CD4-positive, CD25-positive, alpha-beta regulatory T cell (primary cell): Measurements from ENCODE around the gene SYT15. TPM values are rescaled to one million over a fixed set of nuclear protein-coding genes. Genes with fewer than 3 reads are reported as not detected.
"Not testable (repeated sequence)": the region's sequence is repeated elsewhere in the genome, so short reads cannot be mapped to it uniquely, and the experiment has no call there.

ENCODE experiments used
- ATAC-seq, 2 donors: fragments of 150-1000 bp; cut with Tn5 transposase; one replicate each; pipeline ENCODE4 v1.10.0; 2021; ENCODE audit warnings: low read depth in 2 of 2, moderate number of reproducible peaks in 2 of 2, moderate library complexity in 1 of 2
- DNase-seq, 3 donors: peaks; one replicate each; pipeline versions ENCODE4 v3.0.0 to v3.0.0-alpha.2; 2012 to 2022; ENCODE audit warnings: mixed read lengths in 1 of 3
- H3K27ac ChIP-seq: one replicate; pipeline ENCODE4 v1.7.0; 2013; ENCODE audit warnings: mild to moderate bottlenecking, low read length; ENCODE audit not compliant: insufficient read depth, poor library complexity, severe bottlenecking
- H3K27me3 ChIP-seq: one replicate; pipeline ENCODE4 v1.7.0; 2013; ENCODE audit warnings: low read length; ENCODE audit not compliant: control insufficient read depth, insufficient read depth
- H3K36me3 ChIP-seq: one replicate; pipeline ENCODE4 v1.7.0; 2013; ENCODE audit warnings: mild to moderate bottlenecking, low read length, moderate library complexity; ENCODE audit not compliant: control insufficient read depth, insufficient read depth
- H3K4me1 ChIP-seq: 2 replicates; pipeline ENCODE4 v1.7.0; 2013; ENCODE audit warnings: mild to moderate bottlenecking, low read length; ENCODE audit not compliant: insufficient read depth, control insufficient read depth, poor library complexity, severe bottlenecking
- H3K4me3 ChIP-seq: one replicate; pipeline ENCODE4 v1.7.0; 2013; ENCODE audit warnings: low read depth, mild to moderate bottlenecking, low read length, moderate library complexity
- H3K9me3 ChIP-seq, 2 experiments: 1 replicate in 1 of 2; 2 replicates in 1 of 2; pipeline ENCODE4 v1.7.0; 2013; ENCODE audit warnings: low read length in 2 of 2, mild to moderate bottlenecking in 1 of 2, moderate library complexity in 1 of 2; ENCODE audit not compliant: control insufficient read depth in 2 of 2
- H3K27ac Mint-ChIP-seq, 3 donors: one replicate each; pipeline ENCODE4 v1.8.0; 2020 to 2022; ENCODE audit warnings: mild to moderate bottlenecking in 3 of 3, mixed read lengths in 3 of 3, moderate library complexity in 2 of 3
- H3K27me3 Mint-ChIP-seq: one replicate; pipeline ENCODE4 v1.8.0; 2022; ENCODE audit warnings: mild to moderate bottlenecking, mixed read lengths
- H3K36me3 Mint-ChIP-seq: one replicate; pipeline ENCODE4 v1.8.0; 2020; ENCODE audit warnings: mixed read lengths
- H3K4me1 Mint-ChIP-seq, 4 donors: one replicate each; pipeline ENCODE4 v1.8.0; 2020 to 2022; ENCODE audit warnings: mixed read lengths in 4 of 4, mild to moderate bottlenecking in 1 of 4
- H3K4me3 Mint-ChIP-seq, 4 donors: one replicate each; pipeline ENCODE4 v1.8.0; 2020 to 2022; ENCODE audit warnings: mild to moderate bottlenecking in 4 of 4, mixed read lengths in 4 of 4, moderate library complexity in 3 of 4
- H3K9me3 Mint-ChIP-seq, 7 donors: one replicate each; pipeline ENCODE4 v1.8.0; 2020 to 2022; ENCODE audit warnings: mixed read lengths in 7 of 7, mild to moderate bottlenecking in 3 of 7, moderate library complexity in 2 of 7
- polyA plus RNA-seq, 4 donors: library from polyadenylated mRNA; unstranded; fragments of 300-500 nt; fragmentation: Illumina TruSeq; gene quantifications; one replicate each; pipeline ENCODE4 v1.2.3, GENCODE V29; 2021
- total RNA-seq: library from RNA; stranded (reverse); gene quantifications from one replicate; pipeline ENCODE4 v1.2.3, GENCODE V29; 2022

Gene SYT15
- total RNA-seq (0.67 TPM), polyA plus RNA-seq (under 1 TPM in 3 of 4 donors, not detected in 1; 0.09 to 0.20 (median 0.13) TPM)

DNA sequence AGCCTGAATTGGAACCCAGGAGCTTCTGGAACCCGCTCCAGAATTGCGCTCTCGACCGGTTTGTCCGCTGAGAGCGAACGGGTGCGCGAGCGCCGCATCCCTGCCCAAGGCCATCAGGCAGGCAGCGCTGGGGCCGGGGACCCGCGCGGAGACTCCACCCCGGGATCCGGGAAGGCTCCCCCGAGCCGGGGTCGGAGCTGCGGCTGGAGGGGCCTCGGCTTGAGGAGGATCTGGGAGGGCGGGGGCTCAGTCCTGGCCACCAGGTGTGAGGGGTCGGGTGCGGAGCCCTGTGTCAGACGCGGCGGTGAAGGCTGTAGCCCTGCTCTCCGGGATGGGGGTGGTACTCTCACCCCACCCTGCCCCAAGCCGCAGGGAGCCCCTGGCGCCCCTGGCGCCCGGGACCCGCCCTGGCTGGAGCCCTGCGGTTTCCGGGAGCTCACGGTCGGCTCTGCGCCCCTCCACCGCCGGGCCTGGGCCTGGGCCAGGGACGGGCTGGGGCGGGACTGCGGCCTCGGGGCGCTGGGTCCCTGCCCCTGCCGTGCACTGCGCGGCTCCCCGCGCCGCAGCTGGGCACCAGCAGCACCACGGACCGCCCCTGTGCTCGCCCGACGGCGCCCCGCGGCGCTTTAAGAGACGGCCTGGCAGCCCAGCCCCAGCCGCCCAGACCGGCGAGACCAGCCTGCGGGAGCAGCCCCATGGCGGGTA, at the start of gene SYT15:
SYT15 (plus strand) TSS at position 655 of the 705 bp plus-strand sequence; CDS start at position 696, 41 bp downstream.
- H3K27me3 Mint-ChIP-seq, H3K27ac ChIP-seq, H3K36me3 Mint-ChIP-seq, H3K36me3 ChIP-seq, H3K4me3 Mint-ChIP-seq, DNase-seq, H3K4me1 ChIP-seq, H3K4me3 ChIP-seq, ATAC-seq, H3K9me3 Mint-ChIP-seq, H3K9me3 ChIP-seq, H3K27ac Mint-ChIP-seq, H3K27me3 ChIP-seq, H3K4me1 Mint-ChIP-seq: not testable (repeated sequence)

DNA sequence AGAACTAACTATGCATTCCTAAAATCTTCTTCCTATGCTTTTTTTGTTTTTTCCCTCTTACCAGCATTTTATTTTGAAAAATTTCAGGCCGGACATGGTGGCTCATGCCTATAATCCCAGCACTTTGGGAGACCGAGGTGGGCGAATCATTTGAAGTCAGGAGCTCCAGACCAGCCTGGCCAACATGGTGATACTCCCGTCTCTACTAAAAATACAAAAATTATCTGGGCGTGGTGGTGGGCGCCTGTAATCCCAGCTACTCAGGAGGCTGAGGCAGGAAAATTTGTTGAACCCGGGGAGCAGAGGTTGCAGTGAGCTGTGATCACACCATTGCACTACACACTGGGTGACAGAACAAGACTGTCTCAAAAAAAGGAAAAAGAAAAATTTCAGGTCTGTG, 49.2 kb upstream of the SYT15 start:
- not testable (repeated sequence) for H3K9me3 Mint-ChIP-seq, H3K9me3 ChIP-seq, H3K27me3 ChIP-seq, DNase-seq, H3K4me1 Mint-ChIP-seq, H3K27ac Mint-ChIP-seq, H3K27me3 Mint-ChIP-seq, H3K4me3 Mint-ChIP-seq, H3K4me1 ChIP-seq, H3K36me3 Mint-ChIP-seq, H3K27ac ChIP-seq, H3K36me3 ChIP-seq, ATAC-seq, H3K4me3 ChIP-seq

DNA sequence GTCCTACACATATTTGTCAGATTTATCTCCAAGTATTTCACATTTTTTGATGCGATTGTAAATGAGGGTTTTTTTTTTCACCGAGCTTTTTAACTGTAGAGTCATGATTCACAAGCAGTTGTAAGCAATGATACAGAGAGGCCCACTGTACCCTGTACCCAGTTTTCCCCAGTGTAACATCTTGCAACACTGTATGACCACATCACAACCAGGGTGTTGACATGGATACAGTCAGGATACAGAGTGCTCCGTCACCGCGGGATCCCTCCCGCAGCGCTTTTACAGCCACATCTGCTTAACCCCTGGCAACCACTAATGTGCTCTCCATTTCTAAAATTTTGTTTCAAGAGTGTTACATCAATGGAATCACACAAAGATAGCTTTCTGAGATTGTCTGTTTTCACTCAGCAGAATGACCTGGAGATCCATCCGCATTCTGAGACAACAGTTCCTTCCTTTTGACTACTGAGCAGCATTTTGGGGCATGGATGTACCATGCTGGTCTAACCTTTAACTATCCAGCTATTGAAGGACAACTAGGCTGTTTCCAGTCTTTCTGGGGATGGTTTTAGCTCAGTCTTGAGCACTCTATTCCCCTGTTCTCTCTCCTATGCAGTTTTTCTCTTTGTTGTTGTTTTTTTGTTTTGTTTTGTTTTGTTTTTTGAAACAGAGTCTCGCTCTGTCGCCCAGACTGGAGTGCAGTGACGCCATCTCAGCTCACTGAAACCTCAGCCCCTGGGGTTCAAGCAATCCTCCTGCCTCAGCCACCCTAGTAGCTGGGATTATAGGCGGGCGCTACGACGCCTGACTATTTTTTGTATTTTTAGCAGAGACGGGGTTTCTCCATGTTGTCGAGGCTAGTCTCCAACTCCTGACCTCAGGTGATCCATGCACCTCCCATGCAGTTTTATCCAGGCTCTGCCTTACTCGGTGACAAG, 48.4 kb upstream of the SYT15 start:
- H3K4me1 Mint-ChIP-seq, result no peaks in the 10 kb centered on the region
- no peak overlapping the region for H3K4me3 Mint-ChIP-seq
- no peak overlapping the region for H3K4me3 ChIP-seq
- no peaks in the 10 kb centered on the region for H3K9me3 Mint-ChIP-seq
- no peaks in the 10 kb centered on the region for H3K9me3 ChIP-seq
- ATAC-seq (no peak), DNase-seq (no peak)
- H3K27me3 ChIP-seq, result no peaks in the 10 kb centered on the region
- no peaks in the 10 kb centered on the region for H3K4me1 ChIP-seq
- no peak overlapping the region for H3K27ac Mint-ChIP-seq
- H3K36me3 Mint-ChIP-seq, result no peaks in the 10 kb centered on the region
- H3K36me3 ChIP-seq, result no peaks in the 10 kb centered on the region
- H3K27ac ChIP-seq, result no peak overlapping the region
- no peaks in the 10 kb centered on the region for H3K27me3 Mint-ChIP-seq

DNA sequence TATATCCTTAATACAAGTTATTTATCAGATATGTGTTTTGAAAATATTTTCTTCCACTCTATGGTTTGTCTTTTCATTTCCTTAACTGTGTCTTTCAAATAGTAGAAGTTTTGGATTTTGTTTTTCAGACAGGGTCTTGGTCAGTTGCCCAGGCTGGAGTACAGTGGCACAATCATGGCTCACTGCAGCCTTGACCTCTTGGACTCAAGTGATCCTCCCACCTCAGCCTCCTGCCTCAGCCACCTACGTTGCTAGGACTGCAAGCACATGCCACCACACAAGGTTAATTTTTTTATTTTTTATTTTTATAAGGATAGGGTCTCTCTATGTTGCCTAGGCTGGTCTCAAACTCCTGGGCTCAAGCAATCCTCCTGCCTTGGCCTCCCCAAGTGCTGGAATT, 46.7 kb upstream of the SYT15 start:
- H3K9me3 Mint-ChIP-seq, H3K9me3 ChIP-seq, H3K36me3 ChIP-seq, H3K4me1 ChIP-seq, DNase-seq, H3K27me3 Mint-ChIP-seq, H3K27ac ChIP-seq, ATAC-seq, H3K4me3 Mint-ChIP-seq, H3K4me3 ChIP-seq, H3K27me3 ChIP-seq, H3K4me1 Mint-ChIP-seq, H3K36me3 Mint-ChIP-seq, H3K27ac Mint-ChIP-seq: not testable (repeated sequence)

DNA sequence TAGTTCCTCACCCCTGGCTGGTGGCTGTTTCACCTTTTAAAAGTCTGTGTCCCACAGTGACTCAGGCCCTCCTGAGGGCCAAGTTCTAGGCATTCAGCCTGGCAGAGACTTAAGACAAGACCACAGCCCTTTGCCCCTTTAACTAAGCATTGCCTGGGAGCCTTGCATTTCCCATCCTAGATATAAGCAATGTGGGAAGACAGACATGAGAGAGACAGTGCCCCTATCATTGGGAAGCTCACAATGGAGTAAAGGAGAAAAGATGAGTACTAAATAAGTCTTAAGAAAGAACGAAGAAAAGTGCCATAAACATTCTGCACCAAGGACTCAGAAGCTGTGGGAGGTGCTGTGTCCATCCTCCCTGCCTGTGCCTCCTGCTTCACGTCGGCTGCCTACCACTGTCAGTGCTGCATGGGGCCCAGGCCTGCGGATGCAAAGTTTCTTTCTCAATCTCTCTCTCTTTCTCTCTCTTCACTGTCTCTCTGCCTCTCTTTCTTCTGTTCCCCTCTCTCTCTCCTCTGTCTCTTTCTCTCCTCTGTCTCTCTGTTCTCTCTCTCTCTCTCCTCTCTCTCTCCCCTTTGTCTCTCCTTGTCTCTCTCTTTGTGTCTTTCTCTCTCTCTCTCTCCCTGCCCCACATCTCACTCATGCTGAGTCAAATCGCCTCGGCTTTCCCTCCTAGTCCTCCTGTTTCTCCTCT, 44.0 kb upstream of the SYT15 start:
- ATAC-seq, result no peak

DNA sequence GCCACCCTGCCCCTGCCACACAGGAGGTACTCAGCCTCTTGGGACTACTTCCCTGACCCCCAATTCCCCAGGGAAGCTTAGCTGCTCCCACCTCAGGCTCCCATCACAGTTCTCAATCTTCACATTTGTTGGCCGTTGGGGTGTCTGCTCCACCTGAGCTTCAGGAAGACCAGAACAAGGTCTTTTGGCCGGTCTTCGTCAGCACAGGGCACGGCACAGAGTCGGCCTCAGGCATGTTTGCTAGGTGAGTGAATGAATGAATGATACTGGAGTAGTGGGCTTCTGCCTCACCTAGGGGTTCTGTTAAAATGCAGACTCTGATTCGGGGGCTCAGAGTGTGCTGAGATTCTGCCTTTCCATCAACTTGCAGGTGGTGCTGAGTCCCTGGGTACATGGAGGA, 42.8 kb upstream of the SYT15 start:
- no peak for DNase-seq
- no peaks in the 10 kb centered on the region for H3K4me1 ChIP-seq

More for the DNA sequence above, 44.0 kb upstream of the SYT15 start:
- Histone ChIP-seq H3K27me3 (peaks cover 8% of the 10 kb centered on the region), H3K4me3 (no peak overlapping the region), H3K27ac (no peak overlapping the region), H3K4me1 (no peaks in the 10 kb centered on the region), H3K36me3 (no peaks in the 10 kb centered on the region), H3K9me3 (no peaks in the 10 kb centered on the region)
- Mint-ChIP-seq H3K27me3 (peaks cover 12% of the 10 kb centered on the region), H3K9me3 (peaks cover 0 to 1% (median 0%) of the 10 kb centered on the region in 7 donors), H3K4me3 (no peak overlapping the region), H3K36me3 (no peaks in the 10 kb centered on the region), H3K4me1 (no peaks in the 10 kb centered on the region), H3K27ac (no peak overlapping the region)
- DNase-seq, result no peak

DNA sequence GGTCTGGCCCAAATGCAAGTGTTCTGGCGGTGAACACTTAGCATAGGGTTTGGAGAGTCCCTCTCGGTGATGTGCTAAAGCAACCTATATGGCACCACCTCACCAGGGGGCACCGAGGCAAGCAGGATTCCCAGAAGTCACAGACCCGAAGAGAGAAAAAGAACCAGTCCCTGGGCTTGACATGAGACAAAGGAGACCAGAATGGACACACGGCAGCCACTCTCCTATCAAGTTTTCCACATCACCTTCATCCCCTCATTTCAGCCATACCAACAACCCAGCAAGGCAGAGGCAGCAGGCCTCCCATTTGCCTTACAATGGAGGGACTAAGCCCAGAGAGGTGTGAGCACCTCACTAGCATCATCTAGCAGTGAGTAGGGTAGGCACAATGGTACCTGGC, 42.1 kb upstream of the SYT15 start:
- H3K27ac Mint-ChIP-seq, result no peak overlapping the region
- Histone ChIP-seq H3K36me3 (no peaks in the 10 kb centered on the region), H3K27me3 (peaks cover 11% of the 10 kb centered on the region), H3K4me1 (no peaks in the 10 kb centered on the region), H3K4me3 (no peak overlapping the region), H3K27ac (no peak overlapping the region), H3K9me3 (no peaks in the 10 kb centered on the region)
- H3K4me3 Mint-ChIP-seq, result no peak overlapping the region
- DNase-seq, result no peak
- no peak for ATAC-seq
- H3K9me3 Mint-ChIP-seq, result peaks cover 0 to 2% (median 0%) of the 10 kb centered on the region in 7 donors
- H3K36me3 Mint-ChIP-seq, result no peaks in the 10 kb centered on the region
- H3K4me1 Mint-ChIP-seq, result peaks cover 0 to 5% (median 2%) of the 10 kb centered on the region in 4 donors
- peaks cover 19% of the 10 kb centered on the region for H3K27me3 Mint-ChIP-seq

More for the DNA sequence above, 42.8 kb upstream of the SYT15 start:
- Mint-ChIP-seq H3K27me3 (peaks cover 19% of the 10 kb centered on the region), H3K4me3 (no peak overlapping the region), H3K27ac (no peak overlapping the region), H3K9me3 (peaks cover 0 to 2% (median 0%) of the 10 kb centered on the region in 7 donors), H3K36me3 (no peaks in the 10 kb centered on the region), H3K4me1 (peaks cover 0 to 5% (median 2%) of the 10 kb centered on the region in 4 donors)
- H3K4me3 ChIP-seq, result no peak overlapping the region
- H3K27ac ChIP-seq, result no peak overlapping the region
- ATAC-seq, result no peak
- H3K9me3 ChIP-seq, result no peaks in the 10 kb centered on the region
- H3K27me3 ChIP-seq, result peaks cover 11% of the 10 kb centered on the region
- no peaks in the 10 kb centered on the region for H3K36me3 ChIP-seq
